H1 (cell line): ENCODE results near the gene PPFIA2.

Experiments
- CREB1 ChIP-seq: IDR thresholded peaks from 2 replicates; pipeline ENCODE4 v1.6.1; 2012; ENCODE audit warnings: inconsistent platforms
- EP300 ChIP-seq, 2 experiments: IDR thresholded peaks; 1 replicate in 1 of 2; 2 replicates in 1 of 2; pipeline ENCODE4 v1.6.1; 2011 to 2012; ENCODE audit warnings: low read depth in 2 of 2, low read length in 2 of 2, mild to moderate bottlenecking in 2 of 2, borderline replicate concordance in 1 of 2, inconsistent platforms in 1 of 2, moderate library complexity in 1 of 2
- EZH2 ChIP-seq: fragments of 200-600 bp; sonication (generic); IDR thresholded peaks from 2 replicates; pipeline ENCODE4 v1.7.1; 2012; ENCODE audit warnings: low read depth, mild to moderate bottlenecking, moderate library complexity, low read length, inconsistent platforms; ENCODE audit not compliant: severe bottlenecking
- KDM1A ChIP-seq: fragments of 200-600, 300-600 bp; sonication (generic); IDR thresholded peaks from 2 replicates; pipeline ENCODE4 v1.7.1; 2016; ENCODE audit warnings: mild to moderate bottlenecking, low read length, borderline replicate concordance
- NRF1 ChIP-seq: IDR thresholded peaks from 2 replicates; pipeline ENCODE4 v1.6.1; 2011; ENCODE audit warnings: mild to moderate bottlenecking, low read depth, low read length, improper control_type of control experiment
- POLR2A ChIP-seq, 2 experiments: IDR thresholded peaks; 1 replicate in 1 of 2; 2 replicates in 1 of 2; pipeline ENCODE4 v1.6.1; 2011; ENCODE audit warnings: low read depth in 2 of 2, low read length in 2 of 2, mild to moderate bottlenecking in 2 of 2; ENCODE audit errors: control extremely low read depth in 1 of 2
- RFX5 ChIP-seq: IDR thresholded peaks from 2 replicates; pipeline ENCODE4 v1.6.1; 2011; ENCODE audit warnings: low read depth, low read length, improper control_type of control experiment, borderline replicate concordance
- SUZ12 ChIP-seq: fragments of 200-600 bp; sonication (generic); IDR thresholded peaks from 2 replicates; pipeline ENCODE4 v1.6.1; 2012; ENCODE audit warnings: mild to moderate bottlenecking, inconsistent platforms, low read length, moderate library complexity, mixed read lengths
- TCF12 ChIP-seq: IDR thresholded peaks from 2 replicates; pipeline ENCODE4 v1.6.1; 2011; ENCODE audit warnings: low read depth, mild to moderate bottlenecking, low read length
- TF ChIP-seq, protein P1 (sequence below), 3 experiments: IDR thresholded peaks; 1 replicate in 2 of 3; 2 replicates in 1 of 3; pipeline versions ENCODE4 v1.5.1 to v1.6.1; 2011; ENCODE audit warnings: low read length in 3 of 3, mild to moderate bottlenecking in 3 of 3, inconsistent platforms in 2 of 3, low read depth in 1 of 3, moderate library complexity in 1 of 3; ENCODE audit not compliant: insufficient read depth in 1 of 3; ENCODE audit errors: control extremely low read depth in 1 of 3
- TF ChIP-seq, protein P2 (sequence below): IDR thresholded peaks from 2 replicates; pipeline ENCODE4 v1.6.1; 2012; ENCODE audit warnings: inconsistent platforms

DNA sequence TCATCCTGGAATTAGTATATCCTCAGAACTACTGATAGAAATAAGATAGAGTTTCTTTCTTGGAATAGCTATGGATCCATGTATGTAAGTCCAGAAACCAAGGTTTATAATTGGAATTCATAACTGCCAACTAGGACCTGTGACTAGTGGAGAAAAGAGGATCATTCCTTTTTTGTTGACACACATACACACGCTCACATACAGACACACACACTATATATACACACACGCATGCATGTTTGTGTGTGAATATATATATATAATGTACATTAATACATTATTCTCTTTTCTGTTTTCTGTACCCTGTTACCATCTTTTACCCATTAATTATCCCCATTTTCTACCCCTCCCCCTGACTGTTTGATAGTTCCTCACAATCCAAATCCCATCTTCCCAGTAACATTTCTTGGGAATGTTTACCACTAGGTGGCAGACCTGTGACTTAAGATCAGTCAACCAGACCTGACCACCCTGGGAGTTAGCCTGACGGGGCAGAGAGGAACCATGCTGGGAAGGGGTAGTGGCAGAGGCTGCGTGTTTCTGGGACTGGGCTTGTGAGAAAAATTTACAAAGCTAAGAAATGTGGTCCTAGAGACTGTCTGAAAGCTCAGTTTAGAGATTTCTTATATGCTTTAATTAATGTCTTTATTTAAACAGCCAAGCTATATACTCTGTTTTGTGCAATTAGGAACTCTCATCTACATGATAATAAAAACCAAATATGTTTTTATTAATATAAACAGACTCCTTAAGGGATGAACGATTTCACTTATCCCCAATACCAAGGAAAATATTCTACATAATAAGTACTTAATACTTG, 308.0 kb downstream of the PPFIA2 start:
- TF ChIP-seq EP300 (IDR thresholded peaks at IDR 0.05; ENCODE audit: borderline replicate concordance in 1 of 2, low read depth in 2 of 2, low read length in 2 of 2) (no peak), CREB1 (0 out of 2 replicates have a peak, but pooled peaks have one; percentile 34), POLR2A (IDR thresholded peaks at IDR 0.05; ENCODE audit: control extremely low read depth in 1 of 2, low read depth in 2 of 2, low read length in 2 of 2) (no peak), KDM1A (no peak), NRF1 (no peak), SUZ12 (no peak), TCF12 (no peak), RFX5 (no peak), EZH2 (no peak)
- TF ChIP-seq, protein P1, sequence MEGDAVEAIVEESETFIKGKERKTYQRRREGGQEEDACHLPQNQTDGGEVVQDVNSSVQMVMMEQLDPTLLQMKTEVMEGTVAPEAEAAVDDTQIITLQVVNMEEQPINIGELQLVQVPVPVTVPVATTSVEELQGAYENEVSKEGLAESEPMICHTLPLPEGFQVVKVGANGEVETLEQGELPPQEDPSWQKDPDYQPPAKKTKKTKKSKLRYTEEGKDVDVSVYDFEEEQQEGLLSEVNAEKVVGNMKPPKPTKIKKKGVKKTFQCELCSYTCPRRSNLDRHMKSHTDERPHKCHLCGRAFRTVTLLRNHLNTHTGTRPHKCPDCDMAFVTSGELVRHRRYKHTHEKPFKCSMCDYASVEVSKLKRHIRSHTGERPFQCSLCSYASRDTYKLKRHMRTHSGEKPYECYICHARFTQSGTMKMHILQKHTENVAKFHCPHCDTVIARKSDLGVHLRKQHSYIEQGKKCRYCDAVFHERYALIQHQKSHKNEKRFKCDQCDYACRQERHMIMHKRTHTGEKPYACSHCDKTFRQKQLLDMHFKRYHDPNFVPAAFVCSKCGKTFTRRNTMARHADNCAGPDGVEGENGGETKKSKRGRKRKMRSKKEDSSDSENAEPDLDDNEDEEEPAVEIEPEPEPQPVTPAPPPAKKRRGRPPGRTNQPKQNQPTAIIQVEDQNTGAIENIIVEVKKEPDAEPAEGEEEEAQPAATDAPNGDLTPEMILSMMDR (IDR thresholded peaks at IDR 0.05; ENCODE audit: control extremely low read depth in 1 of 3, insufficient read depth in 1 of 3, low read depth in 1 of 3, low read length in 3 of 3), result peak; percentile 14 to 69 (median 68)
- TF ChIP-seq, protein P2, sequence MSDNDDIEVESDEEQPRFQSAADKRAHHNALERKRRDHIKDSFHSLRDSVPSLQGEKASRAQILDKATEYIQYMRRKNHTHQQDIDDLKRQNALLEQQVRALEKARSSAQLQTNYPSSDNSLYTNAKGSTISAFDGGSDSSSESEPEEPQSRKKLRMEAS, result no peak
